Measurements from ENCODE around the gene MBNL3. TPM values are rescaled to one million over a fixed set of nuclear protein-coding genes. Genes with fewer than 3 reads are reported as not detected.

MBNL3 gene
- total RNA-seq, 1 experiment from 2014 or later = 0.39 TPM

- no TSS peak for BruUV-seq (replicated peaks)
- TF ChIP-seq POLR2AphosphoS5 (IDR thresholded peaks at IDR 0.05; ENCODE audit: low read depth, low read length) (no peak), TCF7L2 (IDR thresholded peaks at IDR 0.05; ENCODE audit: low read depth, low read length) (no peak), SIN3A (IDR thresholded peaks at IDR 0.05; ENCODE audit: borderline replicate concordance, insufficient read depth, low read depth, low read length) (no peak)
- TF ChIP-seq, protein P1, sequence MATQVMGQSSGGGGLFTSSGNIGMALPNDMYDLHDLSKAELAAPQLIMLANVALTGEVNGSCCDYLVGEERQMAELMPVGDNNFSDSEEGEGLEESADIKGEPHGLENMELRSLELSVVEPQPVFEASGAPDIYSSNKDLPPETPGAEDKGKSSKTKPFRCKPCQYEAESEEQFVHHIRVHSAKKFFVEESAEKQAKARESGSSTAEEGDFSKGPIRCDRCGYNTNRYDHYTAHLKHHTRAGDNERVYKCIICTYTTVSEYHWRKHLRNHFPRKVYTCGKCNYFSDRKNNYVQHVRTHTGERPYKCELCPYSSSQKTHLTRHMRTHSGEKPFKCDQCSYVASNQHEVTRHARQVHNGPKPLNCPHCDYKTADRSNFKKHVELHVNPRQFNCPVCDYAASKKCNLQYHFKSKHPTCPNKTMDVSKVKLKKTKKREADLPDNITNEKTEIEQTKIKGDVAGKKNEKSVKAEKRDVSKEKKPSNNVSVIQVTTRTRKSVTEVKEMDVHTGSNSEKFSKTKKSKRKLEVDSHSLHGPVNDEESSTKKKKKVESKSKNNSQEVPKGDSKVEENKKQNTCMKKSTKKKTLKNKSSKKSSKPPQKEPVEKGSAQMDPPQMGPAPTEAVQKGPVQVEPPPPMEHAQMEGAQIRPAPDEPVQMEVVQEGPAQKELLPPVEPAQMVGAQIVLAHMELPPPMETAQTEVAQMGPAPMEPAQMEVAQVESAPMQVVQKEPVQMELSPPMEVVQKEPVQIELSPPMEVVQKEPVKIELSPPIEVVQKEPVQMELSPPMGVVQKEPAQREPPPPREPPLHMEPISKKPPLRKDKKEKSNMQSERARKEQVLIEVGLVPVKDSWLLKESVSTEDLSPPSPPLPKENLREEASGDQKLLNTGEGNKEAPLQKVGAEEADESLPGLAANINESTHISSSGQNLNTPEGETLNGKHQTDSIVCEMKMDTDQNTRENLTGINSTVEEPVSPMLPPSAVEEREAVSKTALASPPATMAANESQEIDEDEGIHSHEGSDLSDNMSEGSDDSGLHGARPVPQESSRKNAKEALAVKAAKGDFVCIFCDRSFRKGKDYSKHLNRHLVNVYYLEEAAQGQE (IDR thresholded peaks at IDR 0.05; ENCODE audit: insufficient read depth in 1 of 2, low read depth in 2 of 2, low read length in 1 of 2) = no peak
- TF ChIP-seq, protein P2, sequence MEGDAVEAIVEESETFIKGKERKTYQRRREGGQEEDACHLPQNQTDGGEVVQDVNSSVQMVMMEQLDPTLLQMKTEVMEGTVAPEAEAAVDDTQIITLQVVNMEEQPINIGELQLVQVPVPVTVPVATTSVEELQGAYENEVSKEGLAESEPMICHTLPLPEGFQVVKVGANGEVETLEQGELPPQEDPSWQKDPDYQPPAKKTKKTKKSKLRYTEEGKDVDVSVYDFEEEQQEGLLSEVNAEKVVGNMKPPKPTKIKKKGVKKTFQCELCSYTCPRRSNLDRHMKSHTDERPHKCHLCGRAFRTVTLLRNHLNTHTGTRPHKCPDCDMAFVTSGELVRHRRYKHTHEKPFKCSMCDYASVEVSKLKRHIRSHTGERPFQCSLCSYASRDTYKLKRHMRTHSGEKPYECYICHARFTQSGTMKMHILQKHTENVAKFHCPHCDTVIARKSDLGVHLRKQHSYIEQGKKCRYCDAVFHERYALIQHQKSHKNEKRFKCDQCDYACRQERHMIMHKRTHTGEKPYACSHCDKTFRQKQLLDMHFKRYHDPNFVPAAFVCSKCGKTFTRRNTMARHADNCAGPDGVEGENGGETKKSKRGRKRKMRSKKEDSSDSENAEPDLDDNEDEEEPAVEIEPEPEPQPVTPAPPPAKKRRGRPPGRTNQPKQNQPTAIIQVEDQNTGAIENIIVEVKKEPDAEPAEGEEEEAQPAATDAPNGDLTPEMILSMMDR (IDR thresholded peaks at IDR 0.05) = no peak
- no peak overlapping the region for H3K4me3 ChIP-seq (ENCODE audit: low read depth in 2 of 2, low read length in 2 of 2)
- ATAC-seq (no peak), DNase-seq (ENCODE audit: low read depth, low spot score) (no peak)
- CTCF ChIA-PET = no interaction called here
- no peaks in the 10 kb centered on the region for H3K36me3 ChIP-seq (ENCODE audit: control insufficient read depth, insufficient read depth, low read length)
- peaks cover 32% of the 10 kb centered on the region for H3K27me3 ChIP-seq (ENCODE audit: control insufficient read depth, insufficient read depth, low read length)
- H3K27ac ChIP-seq (ENCODE audit: low read length) = no peak overlapping the region
- POLR2A ChIA-PET = no interaction called here
- no peaks in the 10 kb centered on the region for H3K9me3 ChIP-seq (ENCODE audit: control insufficient read depth, insufficient read depth, low read depth, low read length)
- intact Hi-C loops (cut with micrococcal nuclease; ENCODE audit: unreplicated experiment) = no loop called here
- in situ Hi-C loops (cut with HindIII; ENCODE audit: low pct_unique_long_range_greater_than_20kb, low sequenced_read_pairs) = no loop called here
- peaks cover 7% of the 10 kb centered on the region for H3K4me1 ChIP-seq (ENCODE audit: control insufficient read depth, insufficient read depth, low read length)
These were observed 4.3 kb upstream of the MBNL3 start for GRCh38 chrX:132493095-132493494.

- ChIA-PET POLR2A (no interaction called here), CTCF (no interaction called here)
- TF ChIP-seq, protein P2 (IDR thresholded peaks at IDR 0.05) = no peak
- TF ChIP-seq, protein P1 (IDR thresholded peaks at IDR 0.05; ENCODE audit: insufficient read depth in 1 of 2, low read depth in 2 of 2, low read length in 1 of 2) = no peak
- no peak for TF ChIP-seq TCF7L2 (IDR thresholded peaks at IDR 0.05; ENCODE audit: low read depth, low read length)
- ATAC-seq (no peak), DNase-seq (ENCODE audit: low read depth, low spot score) (no peak)
- H3K4me1 ChIP-seq (ENCODE audit: control insufficient read depth, insufficient read depth, low read length) = peaks cover 7% of the 10 kb centered on the region
- in situ Hi-C loops (cut with HindIII; ENCODE audit: low pct_unique_long_range_greater_than_20kb, low sequenced_read_pairs) (no loop called here), intact Hi-C loops (cut with micrococcal nuclease; ENCODE audit: unreplicated experiment) (no loop called here)
- H3K36me3 ChIP-seq (ENCODE audit: control insufficient read depth, insufficient read depth, low read length) = no peaks in the 10 kb centered on the region
- no peaks in the 10 kb centered on the region for H3K9me3 ChIP-seq (ENCODE audit: control insufficient read depth, insufficient read depth, low read depth, low read length)
- H3K27ac ChIP-seq (ENCODE audit: low read length) = no peak overlapping the region
- H3K27me3 ChIP-seq (ENCODE audit: control insufficient read depth, insufficient read depth, low read length) = peaks cover 41% of the 10 kb centered on the region
- no peak overlapping the region for H3K4me3 ChIP-seq (ENCODE audit: low read depth in 2 of 2, low read length in 2 of 2)
- no TSS peak for BruUV-seq (replicated peaks)
These were observed 2.4 kb upstream of the MBNL3 start for GRCh38 chrX:132491191-132491590.
